ENCODE results near the gene MACROD2.

Gene MACROD2

GRCh38 chr20:15740046-15740775 lies 1744.9 kb downstream of the MACROD2 start:
- no peak overlapping the region for H3K4me3 ChIP-seq (ENCODE audit: low read depth, low read length)
- TF ChIP-seq CTCF (IDR thresholded peaks at IDR 0.05; ENCODE audit: borderline replicate concordance, insufficient read depth, low read depth, low read length) = no peak

- no peak for TF ChIP-seq CTCF (IDR thresholded peaks at IDR 0.05; ENCODE audit: borderline replicate concordance, insufficient read depth, low read depth, low read length)
Measured at GRCh38 chr20:15742087-15742486, 1746.8 kb downstream of the MACROD2 start.

GRCh38 chr20:15742627-15743026 lies 1747.3 kb downstream of the MACROD2 start:
- no peak for TF ChIP-seq CTCF (IDR thresholded peaks at IDR 0.05; ENCODE audit: borderline replicate concordance, insufficient read depth, low read depth, low read length)
- no peak overlapping the region for H3K4me3 ChIP-seq (ENCODE audit: low read depth, low read length)

More at GRCh38 chr20:15742087-15742486, 1746.8 kb downstream of the MACROD2 start:
- H3K4me3 ChIP-seq (ENCODE audit: low read depth, low read length) = no peak overlapping the region

- no peak for TF ChIP-seq CTCF (IDR thresholded peaks at IDR 0.05; ENCODE audit: borderline replicate concordance, insufficient read depth, low read depth, low read length)
- H3K4me3 ChIP-seq (ENCODE audit: low read depth, low read length) = no peak overlapping the region
Measured at GRCh38 chr20:15756002-15756753, 1760.9 kb downstream of the MACROD2 start.

- TF ChIP-seq CTCF (IDR thresholded peaks at IDR 0.05; ENCODE audit: borderline replicate concordance, insufficient read depth, low read depth, low read length) = no peak
Measured at GRCh38 chr20:15756754-15757115, 1761.4 kb downstream of the MACROD2 start.

GRCh38 chr20:15759594-15759993 lies 1764.3 kb downstream of the MACROD2 start:
- H3K4me3 ChIP-seq (ENCODE audit: low read depth, low read length) = no peak overlapping the region
- TF ChIP-seq CTCF (IDR thresholded peaks at IDR 0.05; ENCODE audit: borderline replicate concordance, insufficient read depth, low read depth, low read length) = no peak

More at GRCh38 chr20:15756754-15757115, 1761.4 kb downstream of the MACROD2 start:
- H3K4me3 ChIP-seq (ENCODE audit: low read depth, low read length) = no peak overlapping the region

Measured in GM12875 (cell line).